IPS-NIHi11 (cell line): ENCODE data around the gene UBE2D1.
"Not testable (repeated sequence)": the region's sequence is repeated elsewhere in the genome, so short reads cannot be mapped to it uniquely, and the experiment has no call there.

Experiments used
- DNase-seq: peaks from one replicate; pipeline ENCODE4 v3.0.0; 2012; ENCODE audit warnings: mixed read lengths, low spot score

UBE2D1 gene

GRCh38 chr10:58384095-58384494, 49.3 kb downstream of the UBE2D1 start:
- no peak for DNase-seq

GRCh38 chr10:58384544-58384998, 49.8 kb downstream of the UBE2D1 start:
- DNase-seq = no peak

- DNase-seq = peak; percentile 97
Observed at GRCh38 chr10:58384999-58385783, 50.4 kb downstream of the UBE2D1 start, which contains the start of gene TFAM. TSS of gene TFAM (plus strand) at chr10:58385410. CDS start at chr10:58385548, 138 bp downstream.

- peak; percentile 49 for DNase-seq
Observed at GRCh38 chr10:58385784-58386112, 50.9 kb downstream of the UBE2D1 start.

- no peak for DNase-seq
Observed at GRCh38 chr10:58389024-58389423, 54.2 kb downstream of the UBE2D1 start.

- no peak for DNase-seq
Observed at GRCh38 chr10:58393317-58393716, 58.5 kb downstream of the UBE2D1 start.

- DNase-seq = no peak
Observed at GRCh38 chr10:58394471-58394870, 59.7 kb downstream of the UBE2D1 start.

- no peak for DNase-seq
Observed at GRCh38 chr10:58396057-58396456, 61.3 kb downstream of the UBE2D1 start.

GRCh38 chr10:58397830-58398229, 63.0 kb downstream of the UBE2D1 start:
- DNase-seq = no peak

- DNase-seq = no peak
Observed at GRCh38 chr10:58399410-58399809, 64.6 kb downstream of the UBE2D1 start.

- no peak for DNase-seq
Observed at GRCh38 chr10:58400609-58401008, 65.8 kb downstream of the UBE2D1 start.

- DNase-seq = no peak
Observed at GRCh38 chr10:58404001-58404400, 69.2 kb downstream of the UBE2D1 start.

- no peak for DNase-seq
Observed at GRCh38 chr10:58409956-58410610, 75.3 kb downstream of the UBE2D1 start.

GRCh38 chr10:58412502-58412961, 77.7 kb downstream of the UBE2D1 start:
- peak; percentile 33 for DNase-seq

GRCh38 chr10:58414270-58415041, 79.7 kb downstream of the UBE2D1 start:
- peak; percentile 20 for DNase-seq

- no peak for DNase-seq
Observed at GRCh38 chr10:58415757-58416156, 81.0 kb downstream of the UBE2D1 start.

- DNase-seq = not testable (repeated sequence)
Observed at GRCh38 chr10:58417902-58418301, 83.1 kb downstream of the UBE2D1 start.
